Breast epithelium (tissue), 3 donors: ENCODE measurements around the gene CBX8.

Experiments
- CTCF ChIP-seq, 3 donors: fragments of 450-650 bp; IDR thresholded peaks; one replicate each; pipeline ENCODE4 v1.5.1; 2016 to 2017; ENCODE audit warnings: antibody characterized with exemption in 3 of 3, mild to moderate bottlenecking in 3 of 3, moderate library complexity in 3 of 3
- POLR2AphosphoS5 ChIP-seq, 3 donors: sonication (generic); formaldehyde crosslinking; IDR thresholded peaks; one replicate each; pipeline ENCODE4 v1.6.1; 2017; ENCODE audit warnings: antibody characterized with exemption in 3 of 3

- TF ChIP-seq CTCF (IDR thresholded peaks at IDR 0.05), result no peak
- no peak for TF ChIP-seq POLR2AphosphoS5 (IDR thresholded peaks at IDR 0.05)
Measured at GRCh38 chr17:79831265-79832217, 34.7 kb upstream of the CBX8 start.
